GM21737 (cell line): ENCODE data around the gene PITPNC1.
A peak's percentile ranks its signal among the peaks of the same experiment; 100 is the strongest.
"Not testable (repeated sequence)": the region's sequence is repeated elsewhere in the genome, so short reads cannot be mapped to it uniquely, and the experiment has no call there.

Experiments used
- ATAC-seq: cut with Tn5 transposase; IDR thresholded peaks from one replicate; pipeline ENCODE4 v1.9.1; 2021; ENCODE audit warnings: mild to moderate bottlenecking, moderate library complexity; ENCODE audit not compliant: unreplicated experiment

The PITPNC1 gene

DNA sequence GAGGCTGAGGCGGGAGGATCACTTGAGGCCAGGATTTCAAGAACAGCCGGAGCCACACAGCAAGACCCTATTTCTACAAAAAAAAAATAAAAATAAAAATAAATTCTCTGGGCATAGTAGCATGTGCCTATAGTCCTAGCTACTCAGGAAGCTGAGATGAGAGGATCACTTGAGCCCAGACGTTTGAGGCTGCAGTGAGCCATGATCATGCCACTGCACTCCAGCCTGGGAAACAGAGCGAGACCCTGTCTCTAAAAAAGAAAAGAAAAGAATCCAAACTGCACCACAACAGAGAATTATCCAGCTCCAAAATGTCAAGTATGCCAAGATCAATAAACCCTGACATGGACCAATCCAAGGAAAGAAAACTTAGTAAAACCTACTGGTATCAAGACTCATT lies 261.8 kb downstream of the PITPNC1 start:
- no peak for ATAC-seq

DNA sequence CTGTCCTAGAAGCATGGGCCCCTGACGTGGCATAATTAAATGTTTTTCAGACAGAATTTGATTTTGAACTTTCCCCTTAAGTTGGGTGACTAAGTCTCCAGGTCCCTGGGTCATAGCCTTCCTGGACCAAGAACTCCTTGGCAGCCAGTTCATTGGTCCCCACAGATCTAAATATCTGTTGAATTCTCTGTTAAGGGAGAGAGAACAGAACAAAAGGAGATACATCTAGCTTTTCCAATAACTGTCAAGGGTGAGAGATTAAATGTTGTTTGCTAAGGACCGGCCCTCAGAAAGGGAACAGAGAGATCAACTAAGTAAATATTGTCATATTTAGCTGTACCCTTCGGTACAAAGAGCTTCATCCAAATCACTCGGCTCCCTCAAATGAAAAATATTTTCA lies 262.5 kb downstream of the PITPNC1 start:
- ATAC-seq = no peak

DNA sequence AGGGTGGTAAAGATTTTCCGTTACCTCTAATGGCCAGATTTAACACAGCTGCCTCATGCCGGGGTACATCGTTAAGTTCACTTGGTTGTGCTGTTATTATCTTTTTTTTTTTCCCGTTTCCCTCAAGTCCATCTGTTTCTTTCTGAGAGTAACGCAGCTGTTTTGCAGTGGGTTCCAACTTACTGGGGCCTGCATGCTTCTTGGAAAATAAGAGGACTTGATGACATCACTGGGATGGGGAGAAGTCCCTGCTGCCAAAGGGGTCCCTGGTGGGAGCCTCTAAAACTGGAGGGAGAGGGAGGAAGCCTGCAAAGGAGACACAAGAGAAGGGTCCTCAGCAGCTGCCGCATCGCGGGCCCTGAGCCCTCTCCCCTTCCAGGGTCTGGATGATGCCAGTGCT lies 262.9 kb downstream of the PITPNC1 start:
- ATAC-seq = no peak

- ATAC-seq = no peak
Observed at GRCh38 chr17:67642488-67642887, 265.4 kb downstream of the PITPNC1 start.

GRCh38 chr17:67644061-67644460 lies 267.0 kb downstream of the PITPNC1 start:
- no peak for ATAC-seq

GRCh38 chr17:67645195-67645594 lies 268.1 kb downstream of the PITPNC1 start:
- not testable (repeated sequence) for ATAC-seq

DNA sequence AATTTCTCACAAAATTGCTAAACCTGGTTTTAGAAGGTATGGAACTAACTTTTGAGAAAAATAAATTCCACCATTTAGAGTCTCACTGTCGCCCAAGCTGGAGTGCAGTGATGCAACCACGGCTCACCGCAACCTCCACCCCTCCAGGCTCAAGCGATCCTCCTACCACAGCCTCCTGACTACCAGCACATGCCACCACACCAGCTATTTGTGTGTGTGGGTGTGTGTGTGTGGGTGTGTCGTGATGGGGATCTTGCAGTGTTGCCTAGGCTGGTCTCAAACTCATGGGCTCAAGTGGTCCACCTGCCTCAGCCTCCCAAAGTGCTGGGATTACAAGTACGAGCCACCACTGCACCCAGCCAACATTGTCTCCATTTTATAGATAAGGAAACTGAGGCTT lies 269.4 kb downstream of the PITPNC1 start:
- ATAC-seq = no peak

DNA sequence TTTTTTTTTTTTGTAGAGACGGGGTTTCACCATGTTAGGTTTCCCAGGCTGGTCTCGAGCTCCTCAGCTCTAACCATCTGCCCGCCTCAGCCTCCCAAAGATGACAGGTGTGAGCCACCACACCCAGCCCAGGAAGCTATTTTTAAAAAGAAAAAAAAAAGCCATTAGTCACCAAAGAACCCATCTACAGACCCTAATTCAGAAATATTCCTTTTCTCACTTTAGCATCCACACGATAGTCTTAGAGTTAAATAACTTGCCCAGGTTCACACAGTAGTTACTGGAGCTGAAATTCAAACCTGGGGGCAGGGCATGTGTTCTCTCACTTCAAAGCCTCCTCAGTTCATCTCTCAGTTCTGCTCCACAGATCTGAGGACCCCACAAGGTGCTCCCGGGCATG lies 270.4 kb downstream of the PITPNC1 start:
- ATAC-seq = peak; percentile 34

DNA sequence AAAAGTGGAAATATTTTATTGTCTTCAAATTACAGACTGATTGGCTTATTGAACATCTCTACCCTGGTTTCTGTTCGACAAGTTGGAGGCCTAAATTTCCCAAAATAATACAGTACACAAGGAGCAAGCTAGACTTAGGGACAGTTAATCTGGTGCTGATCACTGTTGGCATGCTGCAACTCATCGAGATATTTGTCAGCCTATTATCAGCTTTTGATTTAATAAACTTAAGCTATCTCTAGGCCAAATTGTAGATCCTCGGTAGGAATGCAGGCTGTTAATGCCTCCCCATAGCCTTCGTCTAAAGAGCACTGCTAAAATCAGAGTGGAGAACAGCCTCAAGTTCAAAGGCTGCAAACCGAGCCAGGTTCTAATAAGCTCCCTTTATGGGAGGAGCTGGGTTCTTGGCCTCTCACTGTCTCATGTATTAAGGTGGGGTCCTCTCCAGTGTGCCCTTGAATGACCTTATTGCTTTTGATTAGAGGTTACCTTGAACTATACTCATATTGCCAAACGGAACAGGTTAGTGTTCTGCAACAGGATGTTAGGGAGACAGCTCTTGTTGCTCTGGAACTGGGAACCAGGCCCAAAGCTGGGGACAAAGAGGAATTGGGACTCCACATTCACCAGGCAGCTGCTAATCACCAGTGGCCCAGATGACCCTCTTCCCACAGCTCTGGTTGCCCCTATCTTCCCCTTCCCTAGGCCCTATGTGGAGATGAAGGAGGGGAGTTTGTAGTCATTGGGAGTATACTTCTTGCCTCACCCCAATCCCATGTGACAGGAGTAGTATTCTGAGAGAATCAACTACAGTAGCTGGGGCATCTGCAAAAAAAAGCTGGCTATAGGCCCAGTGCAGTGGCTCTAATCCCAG lies 271.2 kb downstream of the PITPNC1 start:
- ATAC-seq = no peak

DNA sequence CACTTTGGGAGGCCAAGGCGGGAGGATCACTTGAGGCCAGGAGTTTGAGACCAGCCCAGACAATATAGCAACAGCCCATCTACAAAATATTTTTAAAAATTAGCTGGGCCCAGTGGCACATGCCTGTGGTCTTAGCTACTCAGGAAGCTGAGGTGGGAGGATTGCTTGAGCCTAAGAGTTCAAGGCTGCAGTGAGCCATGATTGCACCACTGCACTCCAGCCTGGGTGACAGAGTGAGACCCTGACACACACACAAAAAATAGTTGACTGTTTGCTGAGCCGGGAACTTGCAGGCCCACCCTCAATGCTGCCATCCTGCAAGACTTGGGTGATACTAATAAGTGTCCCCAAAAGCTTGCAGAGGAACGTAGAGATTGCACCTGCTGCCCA lies 271.8 kb downstream of the PITPNC1 start:
- ATAC-seq = not testable (repeated sequence)

DNA sequence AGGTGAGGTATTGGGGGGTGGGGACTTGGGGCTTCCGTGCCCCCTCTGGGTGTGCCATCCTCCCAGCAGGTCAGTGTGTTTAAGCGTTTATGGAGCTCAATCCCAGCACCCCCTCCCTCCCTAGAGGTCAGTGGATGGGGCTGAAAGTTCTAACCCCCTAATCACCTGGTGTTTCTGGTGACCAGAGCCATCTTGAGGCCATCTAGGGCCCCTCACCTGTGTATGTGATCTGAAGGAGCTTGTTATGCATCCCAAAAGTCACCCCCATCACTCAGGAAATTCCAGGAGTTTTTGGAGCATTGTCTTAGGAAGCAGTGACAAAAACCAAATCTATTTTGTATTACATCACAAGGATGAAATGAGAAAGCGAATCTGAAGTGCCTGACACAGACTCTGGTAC lies 272.8 kb downstream of the PITPNC1 start:
- no peak for ATAC-seq

DNA sequence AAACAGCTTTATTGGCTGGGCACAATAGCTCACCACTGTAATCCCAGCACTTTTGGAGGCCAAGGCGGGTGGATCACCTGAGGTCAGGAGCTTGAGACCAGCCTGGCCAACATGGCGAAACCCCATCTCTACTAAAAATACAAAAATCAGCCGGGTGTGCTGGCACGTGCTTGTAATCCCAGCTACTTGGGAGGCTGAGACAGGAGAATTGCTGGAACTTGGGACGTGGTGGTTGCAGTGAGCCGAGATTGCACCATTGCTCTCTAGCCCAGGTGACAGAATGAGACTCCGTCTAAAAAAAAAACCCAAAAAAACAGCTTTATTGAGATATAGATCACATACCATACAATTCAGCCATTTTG lies 274.1 kb downstream of the PITPNC1 start:
- ATAC-seq = not testable (repeated sequence)

- ATAC-seq = no peak
Observed at GRCh38 chr17:67652433-67652832, 275.4 kb downstream of the PITPNC1 start.

GRCh38 chr17:67655478-67656148 lies 278.5 kb downstream of the PITPNC1 start:
- ATAC-seq = no peak

DNA sequence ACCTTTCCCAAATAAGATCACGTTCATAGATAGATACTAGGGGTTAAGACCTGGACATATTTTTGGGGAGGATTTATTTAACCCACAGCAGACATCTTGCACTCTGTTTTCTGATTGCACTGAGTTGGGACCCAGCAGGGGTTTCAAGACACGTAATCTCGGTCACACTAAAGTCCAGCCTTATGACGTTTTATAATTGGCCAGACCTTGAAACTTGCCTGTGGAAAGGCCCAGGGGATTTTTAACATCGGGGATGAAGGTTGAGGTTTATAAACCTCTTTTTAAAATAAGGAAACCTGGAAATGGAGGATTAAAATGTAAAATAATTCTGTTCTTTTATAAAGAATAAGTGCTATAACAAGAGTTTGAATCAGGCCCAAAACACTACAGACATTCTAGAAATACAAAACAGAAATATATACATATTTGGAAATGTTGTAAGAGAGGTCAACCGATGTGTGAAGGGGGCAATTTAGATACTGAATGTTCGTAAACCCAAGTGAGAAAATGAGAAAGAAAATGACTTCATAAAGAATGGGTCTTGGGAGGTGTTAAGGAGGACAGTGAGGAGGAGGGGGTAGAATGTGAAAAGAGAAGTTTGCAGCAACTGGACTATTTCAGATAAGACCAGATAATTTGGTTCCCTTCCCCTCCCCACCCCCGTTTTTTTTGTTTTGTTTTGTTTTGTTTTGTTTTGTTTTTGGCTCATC lies 279.6 kb downstream of the PITPNC1 start:
- ATAC-seq = no peak

- ATAC-seq = no peak
Observed at GRCh38 chr17:67657596-67657995, 280.5 kb downstream of the PITPNC1 start.

DNA sequence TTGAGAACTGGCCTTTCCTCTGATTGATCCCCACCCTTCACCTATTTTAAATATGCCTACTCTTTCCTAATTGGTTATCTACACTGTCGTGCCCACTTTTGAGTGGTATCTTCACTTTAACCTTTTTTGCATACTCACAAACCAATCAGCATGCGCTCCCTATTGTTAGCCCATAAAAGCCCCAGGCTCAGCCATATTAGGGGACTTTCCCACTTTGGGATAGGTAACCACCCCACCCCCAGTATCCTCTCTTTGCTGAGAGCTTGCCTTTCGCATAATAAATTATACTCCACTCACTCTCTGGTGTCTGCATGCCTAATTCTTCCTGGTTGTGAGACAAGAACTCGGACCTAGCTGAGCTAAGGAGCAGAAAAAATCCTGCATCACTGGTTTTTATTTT lies 281.2 kb downstream of the PITPNC1 start:
- ATAC-seq = no peak

- ATAC-seq = no peak
Observed at GRCh38 chr17:67659028-67659427, 281.9 kb downstream of the PITPNC1 start.

DNA sequence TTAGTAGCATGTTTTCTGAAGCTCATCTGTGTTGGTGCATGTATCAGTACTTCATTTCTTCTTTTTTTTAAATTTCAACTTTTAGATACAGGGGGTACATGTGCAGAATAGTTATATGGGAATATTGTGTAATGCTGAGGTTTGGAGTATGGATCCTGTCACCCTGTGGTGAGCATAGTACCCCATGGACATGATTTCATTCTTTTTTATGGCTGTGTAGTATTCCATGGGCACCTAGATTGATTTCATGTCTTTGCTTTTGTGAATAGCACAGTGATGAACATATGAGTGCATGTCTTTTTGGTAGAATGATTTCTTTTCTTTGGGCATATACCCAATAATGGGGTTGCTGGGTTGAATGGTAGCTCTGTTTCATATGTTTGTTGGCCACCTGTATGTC lies 285.6 kb downstream of the PITPNC1 start:
- no peak for ATAC-seq

- ATAC-seq = no peak
Observed at GRCh38 chr17:67663457-67663856, 286.4 kb downstream of the PITPNC1 start.

GRCh38 chr17:67666028-67666427 lies 288.9 kb downstream of the PITPNC1 start:
- ATAC-seq = no peak

DNA sequence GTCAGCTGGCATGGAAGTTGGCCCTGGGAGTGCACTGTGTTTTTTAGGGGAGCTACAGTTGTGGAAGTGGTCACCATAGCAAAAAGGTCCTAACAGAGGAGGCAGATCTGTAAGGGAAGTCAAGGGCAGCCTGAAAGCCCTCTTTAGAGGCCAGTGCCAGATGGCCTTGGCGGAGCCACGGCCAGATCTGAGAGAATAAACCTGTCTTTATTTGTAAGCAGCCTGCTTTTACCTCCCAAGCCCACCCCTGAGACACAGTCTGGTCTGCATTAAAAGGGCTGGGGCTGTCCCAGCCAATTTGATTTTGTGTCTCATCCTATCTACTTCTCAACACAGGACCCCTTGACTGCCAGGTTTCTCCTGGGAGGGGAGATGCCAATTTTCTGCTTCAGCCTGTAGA lies 289.6 kb downstream of the PITPNC1 start:
- ATAC-seq = no peak
